Measurements from ENCODE around the gene EEFSEC. TPM values are rescaled to one million over a fixed set of nuclear protein-coding genes. Genes with fewer than 3 reads are reported as not detected.

Gene EEFSEC
- total RNA-seq, 2 experiments from 2014 or later = 19.2 to 19.6 TPM

DNA sequence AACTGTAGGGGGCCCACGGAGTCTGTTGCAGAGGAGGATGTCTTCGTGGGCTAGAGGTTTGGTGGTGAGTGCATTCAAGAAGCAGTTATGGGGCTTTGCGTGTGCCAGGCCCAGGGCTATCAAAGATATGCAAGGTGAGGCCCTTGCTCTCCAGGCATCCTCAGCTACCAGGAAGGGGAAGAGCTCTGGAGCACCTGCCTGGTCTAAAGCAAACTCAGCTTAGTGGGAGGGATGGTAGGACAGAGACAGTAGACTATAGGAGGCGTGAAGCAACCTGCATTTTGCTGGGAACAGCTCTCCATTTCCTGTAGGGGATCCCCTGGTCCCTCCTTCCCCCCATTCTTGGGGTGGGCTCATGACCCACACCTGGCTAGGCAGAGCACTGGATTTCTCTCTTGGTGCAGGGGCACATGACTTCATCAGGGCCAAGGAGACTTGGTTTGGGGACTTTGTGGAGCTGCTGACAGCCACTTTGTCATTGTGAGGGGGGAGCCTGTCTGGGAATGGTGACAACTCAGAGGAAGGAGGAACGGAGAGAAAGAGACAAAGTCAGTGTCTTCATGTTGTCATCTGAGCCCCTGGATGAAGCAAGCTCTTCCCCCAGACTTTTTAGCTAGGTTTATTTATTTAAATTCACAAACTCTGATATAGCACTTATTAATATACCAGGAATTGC lies 8.6 kb upstream of the EEFSEC start:
- POLR2A ChIA-PET = no interaction called here
- Mint-ChIP-seq H3K9me3 (no peaks in the 10 kb centered on the region), H3K27ac (no peak overlapping the region)

GRCh38 chr3:128145279-128145678 lies 8.0 kb upstream of the EEFSEC start:
- Mint-ChIP-seq H3K27me3 (no peaks in the 10 kb centered on the region), H3K9me3 (no peaks in the 10 kb centered on the region), H3K27ac (no peak overlapping the region), H3K36me3 (ENCODE audit: low read depth) (no peaks in the 10 kb centered on the region), H3K4me3 (no peak overlapping the region), H3K4me1 (ENCODE audit: low read depth) (no peaks in the 10 kb centered on the region)
- ChIA-PET POLR2A (no interaction called here), CTCF (interaction anchor here (3.3 kb wide), 1 partner anchor 12 kb away, joined by 14 read pairs; no protein-coding TSS in a partner anchor)
- TF ChIP-seq, protein P1, sequence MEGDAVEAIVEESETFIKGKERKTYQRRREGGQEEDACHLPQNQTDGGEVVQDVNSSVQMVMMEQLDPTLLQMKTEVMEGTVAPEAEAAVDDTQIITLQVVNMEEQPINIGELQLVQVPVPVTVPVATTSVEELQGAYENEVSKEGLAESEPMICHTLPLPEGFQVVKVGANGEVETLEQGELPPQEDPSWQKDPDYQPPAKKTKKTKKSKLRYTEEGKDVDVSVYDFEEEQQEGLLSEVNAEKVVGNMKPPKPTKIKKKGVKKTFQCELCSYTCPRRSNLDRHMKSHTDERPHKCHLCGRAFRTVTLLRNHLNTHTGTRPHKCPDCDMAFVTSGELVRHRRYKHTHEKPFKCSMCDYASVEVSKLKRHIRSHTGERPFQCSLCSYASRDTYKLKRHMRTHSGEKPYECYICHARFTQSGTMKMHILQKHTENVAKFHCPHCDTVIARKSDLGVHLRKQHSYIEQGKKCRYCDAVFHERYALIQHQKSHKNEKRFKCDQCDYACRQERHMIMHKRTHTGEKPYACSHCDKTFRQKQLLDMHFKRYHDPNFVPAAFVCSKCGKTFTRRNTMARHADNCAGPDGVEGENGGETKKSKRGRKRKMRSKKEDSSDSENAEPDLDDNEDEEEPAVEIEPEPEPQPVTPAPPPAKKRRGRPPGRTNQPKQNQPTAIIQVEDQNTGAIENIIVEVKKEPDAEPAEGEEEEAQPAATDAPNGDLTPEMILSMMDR (IDR thresholded peaks at IDR 0.05) = no peak
- ATAC-seq (no peak), DNase-seq (no peak)
- intact Hi-C loops (cut with micrococcal nuclease) = no loop called here

More for the DNA sequence above, 8.6 kb upstream of the EEFSEC start:
- H3K36me3 Mint-ChIP-seq (ENCODE audit: low read depth) = no peaks in the 10 kb centered on the region
- no peaks in the 10 kb centered on the region for H3K4me1 Mint-ChIP-seq (ENCODE audit: low read depth)
- no peak overlapping the region for H3K4me3 Mint-ChIP-seq
- DNase-seq (no peak), ATAC-seq (no peak)
- intact Hi-C loops (cut with micrococcal nuclease) = no loop called here
- TF ChIP-seq, protein P1 (IDR thresholded peaks at IDR 0.05) = no peak
- CTCF ChIA-PET = interaction anchor here (0.7 to 3.3 kb wide), 2 partner anchors 11 to 314 kb away, joined by 3 to 14 read pairs; no protein-coding TSS in a partner anchor
- no peaks in the 10 kb centered on the region for H3K27me3 Mint-ChIP-seq

DNA sequence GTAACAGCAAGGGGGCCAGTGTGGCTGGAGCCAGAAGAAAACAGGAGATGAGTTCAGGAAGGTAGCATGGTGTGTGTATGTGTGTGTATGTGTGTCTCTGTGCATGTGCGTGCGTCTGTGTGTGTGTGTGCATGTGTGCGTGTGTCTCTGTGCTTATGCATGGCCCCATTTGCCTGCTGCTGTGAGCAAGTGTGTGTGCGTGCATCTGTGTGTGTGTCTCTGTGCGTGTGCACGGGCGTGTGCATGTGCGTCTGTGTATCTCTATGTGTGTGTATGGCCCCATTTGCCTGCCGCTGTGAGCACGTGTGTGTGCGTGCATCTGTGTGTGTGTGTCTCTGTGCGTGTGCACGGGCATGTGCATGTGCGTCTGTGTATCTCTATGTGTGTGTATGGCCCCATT lies 7.1 kb upstream of the EEFSEC start:
- DNase-seq (no peak), ATAC-seq (no peak)
- H3K9me3 Mint-ChIP-seq = no peaks in the 10 kb centered on the region
- H3K27me3 Mint-ChIP-seq = no peaks in the 10 kb centered on the region
- no peaks in the 10 kb centered on the region for H3K4me1 Mint-ChIP-seq (ENCODE audit: low read depth)
- no peaks in the 10 kb centered on the region for H3K36me3 Mint-ChIP-seq (ENCODE audit: low read depth)
- TF ChIP-seq, protein P1 (IDR thresholded peaks at IDR 0.05) = no peak
- POLR2A ChIA-PET = no interaction called here
- CTCF ChIA-PET = no interaction called here
- H3K4me3 Mint-ChIP-seq = no peak overlapping the region
- H3K27ac Mint-ChIP-seq = no peak overlapping the region
- intact Hi-C loops (cut with micrococcal nuclease) = no loop called here

DNA sequence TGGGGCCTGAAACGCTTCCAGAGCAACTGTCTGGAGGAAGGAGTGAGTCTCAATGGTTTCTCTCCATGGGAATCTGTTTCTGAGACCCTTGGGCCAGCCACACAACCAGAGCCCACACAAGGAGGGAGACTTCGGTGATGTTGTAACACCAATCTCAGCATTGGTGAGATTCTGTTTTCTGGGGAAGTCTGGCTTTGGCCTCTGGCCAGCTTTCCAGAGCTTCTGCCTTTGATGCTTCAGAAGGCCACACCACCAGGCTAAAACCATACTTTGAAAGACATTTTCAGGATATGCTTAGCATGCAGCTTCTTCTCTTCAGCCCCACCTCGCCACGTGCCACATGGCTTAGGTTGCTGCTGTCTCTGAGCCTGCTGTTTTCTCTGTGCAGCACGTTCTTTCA lies 3.6 kb upstream of the EEFSEC start:
- Mint-ChIP-seq H3K36me3 (ENCODE audit: low read depth) (no peaks in the 10 kb centered on the region), H3K9me3 (peaks cover 3% of the 10 kb centered on the region), H3K4me1 (ENCODE audit: low read depth) (peaks cover 4% of the 10 kb centered on the region), H3K27ac (no peak overlapping the region), H3K27me3 (no peaks in the 10 kb centered on the region), H3K4me3 (no peak overlapping the region)
- no peak for DNase-seq
- TF ChIP-seq, protein P1 (IDR thresholded peaks at IDR 0.05) = no peak
- ChIA-PET CTCF (no interaction called here), POLR2A (no interaction called here)
- no peak for ATAC-seq
- intact Hi-C loops (cut with micrococcal nuclease) = no loop called here

- H3K27me3 Mint-ChIP-seq = no peaks in the 10 kb centered on the region
- H3K4me1 Mint-ChIP-seq (ENCODE audit: low read depth) = peaks cover 12% of the 10 kb centered on the region
- POLR2A ChIA-PET = interaction anchor here (2.9 kb wide), 1 partner anchor 28 kb away, joined by 20 read pairs; the partner anchor contains the start of gene RUVBL1
- TF ChIP-seq, protein P1 (IDR thresholded peaks at IDR 0.05) = no peak
- CTCF ChIA-PET = interaction anchor here (2.9 kb wide), 1 partner anchor 18 kb away, joined by 13 read pairs; no protein-coding TSS in a partner anchor
- intact Hi-C loops (cut with micrococcal nuclease) = no loop called here
- no peak overlapping the region for H3K27ac Mint-ChIP-seq
- peak overlapping the region; percentile 6 for H3K4me3 Mint-ChIP-seq
- ATAC-seq = no peak
- no peak for DNase-seq
- peaks cover 3% of the 10 kb centered on the region for H3K9me3 Mint-ChIP-seq
- peaks cover 12% of the 10 kb centered on the region for H3K36me3 Mint-ChIP-seq (ENCODE audit: low read depth)
Measured at GRCh38 chr3:128151758-128152274, 1.5 kb upstream of the EEFSEC start.
